Measurements from ENCODE around the gene PRTG.

- no peak for TF ChIP-seq EZH2 (IDR thresholded peaks at IDR 0.05; ENCODE audit: insufficient read depth, poor library complexity, severe bottlenecking)
- no peak for TF ChIP-seq EZH2phosphoT487 (IDR thresholded peaks at IDR 0.05; ENCODE audit: insufficient read depth, low read depth)
Measured at GRCh38 chr15:55764398-55764797, 21.4 kb upstream of the PRTG start.

Data from GM23248 (cell line).